Ovary (tissue), 3 donors: ENCODE data around the gene DUSP6.

Source experiments
- CTCF ChIP-seq, 3 donors: fragments of 450-650 bp in 2 of 3; fragments of 200-600 bp in 1 of 3; IDR thresholded peaks; one replicate each; pipeline versions ENCODE4 v1.5.1 to v1.8.0; 2016 to 2022; ENCODE audit warnings: antibody characterized with exemption in 3 of 3, mild to moderate bottlenecking in 1 of 3
- EP300 ChIP-seq: sonication (generic); formaldehyde crosslinking; IDR thresholded peaks from one replicate; pipeline ENCODE4 v1.6.1; 2017; ENCODE audit warnings: antibody characterized with exemption
- donor health status: DM: no; HTN: no; CAD: no.

DNA sequence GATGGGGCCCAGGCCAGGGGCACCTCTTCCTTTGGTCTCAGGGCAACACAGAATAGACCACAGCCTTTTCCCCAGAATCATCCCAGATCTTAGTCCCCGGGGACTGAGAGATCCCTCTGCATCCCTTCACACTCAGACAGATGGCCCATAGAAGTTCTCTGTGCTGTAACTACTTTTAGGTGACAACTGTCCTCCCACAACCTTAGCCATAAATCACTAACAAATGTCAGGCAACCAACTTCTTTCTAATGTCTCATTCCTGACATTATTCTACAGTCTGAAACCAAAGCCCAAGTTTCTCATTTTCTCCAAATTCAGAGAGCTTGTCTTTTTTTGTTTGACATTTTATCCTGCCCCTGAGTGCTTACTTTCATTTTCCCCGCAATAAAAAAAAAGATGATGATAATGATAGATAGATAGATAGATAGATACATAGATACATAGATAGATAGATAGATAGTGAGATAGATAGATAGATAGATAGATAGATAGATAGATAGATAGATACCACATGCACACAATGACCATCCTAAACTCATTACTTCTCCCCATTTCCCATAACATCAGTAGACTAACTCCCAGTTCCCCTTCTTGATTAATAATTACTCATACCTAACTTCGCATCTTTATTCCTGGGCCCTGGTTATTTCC lies 28.6 kb downstream of the DUSP6 start:
- TF ChIP-seq EP300: no peak
- no peak for TF ChIP-seq CTCF (IDR thresholded peaks at IDR 0.05)
